ENCODE data around the gene LHPP. TPM values are rescaled to one million over a fixed set of nuclear protein-coding genes. Genes with fewer than 3 reads are reported as not detected.

The LHPP gene
- total RNA-seq, 1 donor from 2014 or later, result 16.2 TPM

- no peaks in the 10 kb centered on the region for H3K9me3 ChIP-seq
- intact Hi-C loops (cut with DNase I), result no loop called here
- H3K27ac ChIP-seq, result peak overlapping the region; percentile 28
- DNase-seq (no peak), ATAC-seq (no peak)
- no peaks in the 10 kb centered on the region for H3K27me3 ChIP-seq
- peaks cover 82% of the 10 kb centered on the region for H3K4me1 ChIP-seq
- TF ChIP-seq, protein P1, sequence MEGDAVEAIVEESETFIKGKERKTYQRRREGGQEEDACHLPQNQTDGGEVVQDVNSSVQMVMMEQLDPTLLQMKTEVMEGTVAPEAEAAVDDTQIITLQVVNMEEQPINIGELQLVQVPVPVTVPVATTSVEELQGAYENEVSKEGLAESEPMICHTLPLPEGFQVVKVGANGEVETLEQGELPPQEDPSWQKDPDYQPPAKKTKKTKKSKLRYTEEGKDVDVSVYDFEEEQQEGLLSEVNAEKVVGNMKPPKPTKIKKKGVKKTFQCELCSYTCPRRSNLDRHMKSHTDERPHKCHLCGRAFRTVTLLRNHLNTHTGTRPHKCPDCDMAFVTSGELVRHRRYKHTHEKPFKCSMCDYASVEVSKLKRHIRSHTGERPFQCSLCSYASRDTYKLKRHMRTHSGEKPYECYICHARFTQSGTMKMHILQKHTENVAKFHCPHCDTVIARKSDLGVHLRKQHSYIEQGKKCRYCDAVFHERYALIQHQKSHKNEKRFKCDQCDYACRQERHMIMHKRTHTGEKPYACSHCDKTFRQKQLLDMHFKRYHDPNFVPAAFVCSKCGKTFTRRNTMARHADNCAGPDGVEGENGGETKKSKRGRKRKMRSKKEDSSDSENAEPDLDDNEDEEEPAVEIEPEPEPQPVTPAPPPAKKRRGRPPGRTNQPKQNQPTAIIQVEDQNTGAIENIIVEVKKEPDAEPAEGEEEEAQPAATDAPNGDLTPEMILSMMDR (IDR thresholded peaks at IDR 0.05), result no peak
- H3K4me3 ChIP-seq, result no peak overlapping the region
- no peaks in the 10 kb centered on the region for H3K36me3 ChIP-seq
These were observed 189.8 kb downstream of the LHPP start for GRCh38 chr10:124651402-124651891.

GRCh38 chr10:124652200-124652599 is 190.6 kb downstream of the LHPP start:
- DNase-seq, result no peak
- intact Hi-C loops (cut with DNase I), result no loop called here
- TF ChIP-seq, protein P1 (IDR thresholded peaks at IDR 0.05), result no peak
- Histone ChIP-seq H3K9me3 (no peaks in the 10 kb centered on the region), H3K27ac (peak overlapping the region; percentile 28), H3K27me3 (no peaks in the 10 kb centered on the region), H3K4me3 (no peak overlapping the region), H3K36me3 (no peaks in the 10 kb centered on the region), H3K4me1 (peaks cover 77% of the 10 kb centered on the region)
- ATAC-seq, result no peak

- H3K4me3 ChIP-seq, result no peak overlapping the region
- TF ChIP-seq, protein P1 (IDR thresholded peaks at IDR 0.05), result no peak
- intact Hi-C loops (cut with DNase I), result no loop called here
- H3K27me3 ChIP-seq, result no peaks in the 10 kb centered on the region
- no peaks in the 10 kb centered on the region for H3K36me3 ChIP-seq
- H3K4me1 ChIP-seq, result peaks cover 77% of the 10 kb centered on the region
- DNase-seq (no peak), ATAC-seq (no peak)
- no peaks in the 10 kb centered on the region for H3K9me3 ChIP-seq
- peak overlapping the region; percentile 78 for H3K27ac ChIP-seq
These were observed 191.1 kb downstream of the LHPP start for GRCh38 chr10:124652701-124653100.

DNA sequence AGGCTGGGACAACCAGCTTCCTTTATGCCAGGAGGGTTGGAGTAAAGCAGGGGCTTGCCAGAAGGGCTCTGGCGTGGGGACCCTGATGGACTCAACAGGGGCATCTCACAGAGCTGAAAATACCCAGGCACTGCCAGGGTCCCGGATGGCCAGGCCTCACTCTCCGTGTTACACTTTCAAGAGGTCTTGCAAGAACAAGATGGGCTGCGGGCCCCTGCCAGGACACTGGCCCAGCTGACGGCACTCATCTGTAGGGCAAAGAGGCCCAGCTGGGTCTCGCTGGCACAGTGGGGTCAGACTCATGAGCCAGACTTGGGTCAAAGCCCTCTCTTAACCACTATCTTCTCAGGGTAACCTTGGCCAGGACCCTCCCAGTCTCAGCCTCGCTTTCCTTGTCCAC is 191.7 kb downstream of the LHPP start:
- no peak for ATAC-seq
- Histone ChIP-seq H3K27ac (peak overlapping the region; percentile 78), H3K4me1 (peaks cover 72% of the 10 kb centered on the region), H3K27me3 (no peaks in the 10 kb centered on the region), H3K9me3 (no peaks in the 10 kb centered on the region), H3K36me3 (no peaks in the 10 kb centered on the region), H3K4me3 (no peak overlapping the region)
- DNase-seq, result no peak
- TF ChIP-seq, protein P1 (IDR thresholded peaks at IDR 0.05), result no peak
- intact Hi-C loops (cut with DNase I), result no loop called here

- intact Hi-C loops (cut with DNase I), result no loop called here
- Histone ChIP-seq H3K36me3 (no peaks in the 10 kb centered on the region), H3K4me3 (no peak overlapping the region), H3K27me3 (no peaks in the 10 kb centered on the region), H3K27ac (peak overlapping the region; percentile 78), H3K9me3 (no peaks in the 10 kb centered on the region), H3K4me1 (peaks cover 65% of the 10 kb centered on the region)
- TF ChIP-seq, protein P1 (IDR thresholded peaks at IDR 0.05), result no peak
- DNase-seq (no peak), ATAC-seq (peak; percentile 40)
These were observed 192.4 kb downstream of the LHPP start for GRCh38 chr10:124653811-124654651.

Data from upper lobe of right lung (tissue), 1 donor.